SK-N-MC (cell line): ENCODE measurements around the gene VAV3.

ENCODE experiments used
- DNase-seq: peaks from one replicate; pipeline ENCODE4 v3.0.0-alpha.2; 2011; ENCODE audit warnings: low read depth, low spot score
- H3K27ac ChIP-seq: fragments of 200-600 bp; sonication (generic); 2 replicates; pipeline ENCODE4 v1.5.1; 2016; ENCODE audit warnings: mixed run types
- H3K36me3 ChIP-seq: fragments of 200-600 bp; sonication (generic); 2 replicates; pipeline ENCODE4 v1.6.1; 2017; ENCODE audit warnings: antibody characterized with exemption, low read length, mixed read lengths; ENCODE audit not compliant: insufficient read depth
- H3K4me3 ChIP-seq: fragments of 200-600 bp; sonication (generic); 2 replicates; pipeline ENCODE4 v1.5.1; 2016
- H3K9ac ChIP-seq: fragments of 200-600 bp; sonication (generic); 2 replicates; pipeline ENCODE4 v1.8.0; 2017; ENCODE audit warnings: mixed run types, mixed read lengths; ENCODE audit not compliant: insufficient read length
- H3K9me3 ChIP-seq: fragments of 200-600 bp; sonication (generic); 2 replicates; pipeline ENCODE4 v1.6.1; 2017; ENCODE audit warnings: low read depth, mild to moderate bottlenecking, antibody characterized with exemption, low read length, moderate library complexity, mixed read lengths
- EZH2 ChIP-seq: fragments of 200-600 bp; sonication (generic); IDR thresholded peaks from one replicate; pipeline ENCODE4 v1.6.1; 2017; ENCODE audit warnings: antibody characterized with exemption
- FOXP2 ChIP-seq: optimal IDR thresholded peaks from 2 replicates; pipeline ENCODE3; 2011; ENCODE audit warnings: mild to moderate bottlenecking, moderate library complexity; ENCODE audit not compliant: insufficient read depth; ENCODE audit errors: extremely low read length, control extremely low read depth
- POLR2AphosphoS5 ChIP-seq: IDR thresholded peaks from 2 replicates; pipeline ENCODE4 v1.6.1; 2012; ENCODE audit warnings: mild to moderate bottlenecking, low read depth, low read length, borderline replicate concordance

Gene VAV3

GRCh38 chr1:107954719-107955415 lies 10.1 kb downstream of the VAV3 start:
- no peak for DNase-seq
- Histone ChIP-seq H3K27ac (no peak overlapping the region), H3K36me3 (no peaks in the 10 kb centered on the region), H3K9me3 (no peaks in the 10 kb centered on the region), H3K9ac (no peak overlapping the region), H3K4me3 (no peak overlapping the region)
- TF ChIP-seq EZH2, result no peak
- no peak for TF ChIP-seq POLR2AphosphoS5
- no peak for TF ChIP-seq FOXP2

GRCh38 chr1:107954126-107954525 lies 10.9 kb downstream of the VAV3 start:
- TF ChIP-seq EZH2, result no peak
- TF ChIP-seq FOXP2, result no peak
- TF ChIP-seq POLR2AphosphoS5, result no peak
- DNase-seq, result no peak
- Histone ChIP-seq H3K36me3 (no peaks in the 10 kb centered on the region), H3K4me3 (no peak overlapping the region), H3K27ac (no peak overlapping the region), H3K9me3 (no peaks in the 10 kb centered on the region), H3K9ac (no peak overlapping the region)

GRCh38 chr1:107953556-107953955 lies 11.4 kb downstream of the VAV3 start:
- Histone ChIP-seq H3K9ac (no peak overlapping the region), H3K9me3 (no peaks in the 10 kb centered on the region), H3K4me3 (no peak overlapping the region), H3K36me3 (no peaks in the 10 kb centered on the region), H3K27ac (no peak overlapping the region)
- TF ChIP-seq EZH2 (no peak), POLR2AphosphoS5 (no peak), FOXP2 (no peak)
- no peak for DNase-seq

- DNase-seq, result no peak
- Histone ChIP-seq H3K9ac (no peak overlapping the region), H3K27ac (no peak overlapping the region), H3K9me3 (no peaks in the 10 kb centered on the region), H3K36me3 (no peaks in the 10 kb centered on the region), H3K4me3 (no peak overlapping the region)
- no peak for TF ChIP-seq POLR2AphosphoS5
Observed at GRCh38 chr1:107952989-107953388, 12.0 kb downstream of the VAV3 start.

- no peaks in the 10 kb centered on the region for H3K36me3 ChIP-seq
- H3K27ac ChIP-seq, result no peak overlapping the region
- no peak for DNase-seq
- H3K9ac ChIP-seq, result no peak overlapping the region
- no peak overlapping the region for H3K4me3 ChIP-seq
- no peak for TF ChIP-seq EZH2
- no peak for TF ChIP-seq POLR2AphosphoS5
- no peak for TF ChIP-seq FOXP2
- no peaks in the 10 kb centered on the region for H3K9me3 ChIP-seq
Observed at GRCh38 chr1:107950464-107950863, 14.5 kb downstream of the VAV3 start.

- DNase-seq, result no peak
- Histone ChIP-seq H3K9me3 (no peaks in the 10 kb centered on the region), H3K36me3 (no peaks in the 10 kb centered on the region), H3K27ac (no peak overlapping the region), H3K9ac (no peak overlapping the region), H3K4me3 (no peak overlapping the region)
- no peak for TF ChIP-seq EZH2
- no peak for TF ChIP-seq POLR2AphosphoS5
- TF ChIP-seq FOXP2, result no peak
Observed at GRCh38 chr1:107949467-107950253, 15.3 kb downstream of the VAV3 start.

GRCh38 chr1:107946794-107947193 lies 18.2 kb downstream of the VAV3 start:
- Histone ChIP-seq H3K27ac (no peak overlapping the region), H3K9me3 (no peaks in the 10 kb centered on the region), H3K36me3 (no peaks in the 10 kb centered on the region), H3K4me3 (no peak overlapping the region), H3K9ac (no peak overlapping the region)
- no peak for TF ChIP-seq EZH2
- no peak for TF ChIP-seq POLR2AphosphoS5
- TF ChIP-seq FOXP2, result no peak
- no peak for DNase-seq

GRCh38 chr1:107943694-107944093 lies 21.3 kb downstream of the VAV3 start:
- Histone ChIP-seq H3K36me3 (no peaks in the 10 kb centered on the region), H3K9ac (no peak overlapping the region), H3K9me3 (no peaks in the 10 kb centered on the region), H3K4me3 (no peak overlapping the region), H3K27ac (no peak overlapping the region)
- TF ChIP-seq POLR2AphosphoS5 (no peak), EZH2 (no peak), FOXP2 (no peak)
- DNase-seq, result no peak

GRCh38 chr1:107942814-107943213 lies 22.2 kb downstream of the VAV3 start:
- no peak overlapping the region for H3K27ac ChIP-seq
- H3K4me3 ChIP-seq, result no peak overlapping the region
- no peaks in the 10 kb centered on the region for H3K9me3 ChIP-seq
- DNase-seq, result no peak
- no peaks in the 10 kb centered on the region for H3K36me3 ChIP-seq
- no peak for TF ChIP-seq EZH2
- no peak for TF ChIP-seq POLR2AphosphoS5
- TF ChIP-seq FOXP2, result no peak
- no peak overlapping the region for H3K9ac ChIP-seq
